HG03175 (cell line): Measurements from ENCODE around the gene TRIM33.
"Not testable (repeated sequence)": the region's sequence is repeated elsewhere in the genome, so short reads cannot be mapped to it uniquely, and the experiment has no call there.

Experiments used
- ATAC-seq: cut with Tn5 transposase; IDR thresholded peaks from one replicate; pipeline ENCODE4 v1.9.1; 2021; ENCODE audit warnings: mild to moderate bottlenecking, moderate library complexity; ENCODE audit not compliant: unreplicated experiment

The TRIM33 gene

DNA sequence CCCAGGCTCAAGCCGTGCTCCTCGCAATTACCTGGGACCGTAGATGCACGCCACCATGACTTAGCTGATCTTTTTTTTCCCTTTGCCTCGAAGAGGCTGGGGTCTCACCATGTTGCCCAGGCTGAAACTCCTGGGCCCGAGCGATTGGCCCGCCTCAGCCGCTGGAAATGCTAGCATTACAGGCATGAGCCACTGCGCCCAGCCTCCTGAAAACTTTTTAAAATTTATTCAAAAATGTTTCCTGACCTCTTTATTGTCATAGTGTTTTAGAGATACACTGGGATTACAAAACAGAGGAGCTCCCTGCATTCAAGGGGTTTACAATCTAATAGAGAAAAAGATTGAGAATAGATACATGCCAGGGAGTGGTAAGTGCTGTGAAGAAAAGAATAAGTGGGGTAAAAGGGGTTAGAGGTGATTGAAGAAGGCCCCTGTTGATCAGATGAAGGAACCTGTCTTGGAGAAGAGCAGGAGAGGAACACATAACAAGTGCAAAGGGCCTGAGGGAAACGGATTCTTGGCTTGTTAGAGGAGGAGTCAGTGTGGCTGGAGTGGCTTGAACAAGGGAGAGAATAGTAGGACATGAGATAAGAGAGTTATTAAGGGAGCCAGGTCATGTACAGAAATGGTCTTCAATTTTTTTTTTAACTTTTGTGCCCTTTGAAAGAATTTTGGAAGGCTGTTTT, 1.7 kb upstream of the TRIM33 start:
- no peak for ATAC-seq

- peak; percentile 67 for ATAC-seq
These were observed 550 bp downstream of the TRIM33 start for GRCh38 chr1:114510274-114511031.

- ATAC-seq, result no peak
These were observed 1.3 kb downstream of the TRIM33 start for GRCh38 chr1:114509596-114510273.

GRCh38 chr1:114508386-114508898, 2.6 kb downstream of the TRIM33 start:
- no peak for ATAC-seq

DNA sequence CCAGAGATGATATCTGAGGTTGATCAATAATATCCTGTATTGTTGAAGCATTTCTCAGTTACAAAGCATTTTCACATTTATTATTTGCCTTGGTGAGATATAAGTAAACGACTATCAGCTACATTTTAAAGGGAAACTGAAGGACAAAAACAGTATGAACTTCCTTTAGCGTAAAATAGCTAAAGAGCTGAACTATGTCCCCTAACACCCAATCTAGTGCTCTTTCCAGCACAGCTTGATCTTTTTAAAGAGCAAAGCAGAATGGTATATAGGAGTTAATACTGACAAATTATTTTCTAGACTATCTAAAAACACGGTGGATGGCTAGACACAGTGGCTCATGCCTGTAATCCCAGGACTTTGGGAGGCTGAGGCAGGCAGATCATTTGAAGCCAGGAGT, 3.5 kb downstream of the TRIM33 start:
- no peak for ATAC-seq

- ATAC-seq, result no peak
These were observed 5.8 kb downstream of the TRIM33 start for GRCh38 chr1:114505148-114505561.

DNA sequence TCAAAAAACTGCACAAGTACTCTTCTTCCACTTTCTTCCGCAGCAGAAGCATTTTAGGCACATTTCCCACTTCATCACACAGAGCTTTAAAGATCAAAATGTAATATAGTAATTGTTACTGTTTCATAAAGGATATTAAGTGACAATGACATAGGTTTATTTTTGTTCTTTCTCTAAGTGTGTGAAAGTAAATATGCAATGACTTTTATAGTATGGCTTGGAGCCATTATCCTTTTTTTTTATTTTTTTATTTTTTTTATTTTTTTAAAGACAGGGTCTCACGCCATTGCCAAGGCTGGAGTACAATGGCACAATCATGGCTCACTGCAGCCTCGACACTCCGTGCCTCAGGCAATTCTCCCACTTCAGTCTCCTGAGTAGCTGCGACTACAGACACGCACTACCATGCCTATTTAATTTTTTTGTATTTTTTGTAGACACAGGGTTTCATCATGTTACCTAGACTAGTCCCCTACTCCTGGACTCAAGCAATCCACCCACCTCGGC, 7.0 kb downstream of the TRIM33 start:
- no peak for ATAC-seq

- no peak for ATAC-seq
These were observed 8.9 kb downstream of the TRIM33 start for GRCh38 chr1:114502080-114502479.

DNA sequence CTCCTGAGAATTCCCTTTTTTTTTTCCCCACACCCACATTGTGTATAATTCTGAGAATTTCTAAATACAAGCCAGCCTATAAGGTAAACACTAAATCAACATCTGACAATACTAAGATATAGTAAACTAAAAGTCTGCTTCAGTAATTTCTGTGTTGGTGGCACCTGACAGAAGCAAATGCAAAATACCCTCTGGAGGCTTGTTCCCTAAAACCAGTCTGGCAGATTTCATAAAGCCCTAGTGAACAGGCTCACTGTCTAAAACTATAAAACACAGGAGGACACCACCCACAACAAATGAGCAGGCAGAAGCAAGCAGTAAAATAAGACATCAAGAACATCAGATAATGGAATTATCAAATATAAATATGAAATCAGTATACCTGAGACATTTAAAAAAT, 11.5 kb downstream of the TRIM33 start:
- no peak for ATAC-seq

- no peak for ATAC-seq
These were observed 14.9 kb downstream of the TRIM33 start for GRCh38 chr1:114496089-114496488.

DNA sequence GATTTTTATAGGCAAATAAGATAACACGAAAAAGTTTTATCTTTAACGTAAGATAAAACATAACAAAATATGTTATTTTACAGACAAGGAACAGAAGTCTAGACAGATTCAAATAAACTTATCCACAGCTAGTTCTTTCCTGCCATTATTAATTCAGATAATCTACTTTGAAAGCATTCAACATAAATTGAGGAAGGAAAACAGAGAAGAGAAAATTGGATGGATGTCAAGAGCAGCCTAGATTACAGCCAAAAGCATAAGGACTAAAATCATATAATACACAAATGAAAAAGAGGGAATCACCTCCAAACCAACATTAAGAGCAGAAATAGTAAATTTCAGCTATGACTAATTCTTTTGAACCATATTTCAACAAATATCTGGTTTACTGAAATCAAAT, 15.5 kb downstream of the TRIM33 start:
- no peak for ATAC-seq

- no peak for ATAC-seq
These were observed 18.0 kb downstream of the TRIM33 start for GRCh38 chr1:114492978-114493377.

- ATAC-seq, result no peak
These were observed 20.7 kb downstream of the TRIM33 start for GRCh38 chr1:114490274-114490693.

GRCh38 chr1:114488739-114489138, 22.3 kb downstream of the TRIM33 start:
- ATAC-seq, result no peak

- ATAC-seq, result no peak
These were observed 25.7 kb downstream of the TRIM33 start for GRCh38 chr1:114485286-114485685.

GRCh38 chr1:114482585-114482984, 28.4 kb downstream of the TRIM33 start:
- ATAC-seq, result peak; percentile 75

DNA sequence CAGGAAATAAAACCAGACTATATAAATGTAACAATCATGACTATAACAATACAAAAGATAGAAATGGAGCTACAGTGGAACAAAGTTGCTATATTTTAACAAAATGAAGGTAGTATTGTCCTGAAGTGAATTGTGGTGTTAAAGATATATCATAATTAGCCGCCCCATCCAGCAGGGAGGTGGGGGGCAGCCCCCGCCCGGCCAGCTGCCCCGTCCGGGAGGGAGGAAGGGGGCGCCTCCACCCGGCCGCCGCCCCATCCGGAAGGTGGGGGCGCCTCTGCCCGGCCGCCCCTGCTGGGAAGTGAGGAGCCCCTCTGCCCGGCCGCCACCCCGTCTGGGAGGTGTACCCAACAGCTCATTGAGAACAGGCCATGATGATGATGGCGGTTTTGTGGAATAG, 31.4 kb downstream of the TRIM33 start:
- ATAC-seq, result not testable (repeated sequence)

- ATAC-seq, result no peak
These were observed 31.9 kb downstream of the TRIM33 start for GRCh38 chr1:114479134-114479533.

- no peak for ATAC-seq
These were observed 37.2 kb downstream of the TRIM33 start for GRCh38 chr1:114473796-114474195.

GRCh38 chr1:114472408-114472807, 38.6 kb downstream of the TRIM33 start:
- no peak for ATAC-seq

- ATAC-seq, result no peak
These were observed 40.3 kb downstream of the TRIM33 start for GRCh38 chr1:114470681-114471080.
